ENCODE measurements around the gene NUDT7. TPM values are rescaled to one million over a fixed set of nuclear protein-coding genes. Genes with fewer than 3 reads are reported as not detected.

Gene NUDT7
- total RNA-seq, 4 donors from 2014 or later: 2.3 to 10.1 (median 6.3) TPM

DNA sequence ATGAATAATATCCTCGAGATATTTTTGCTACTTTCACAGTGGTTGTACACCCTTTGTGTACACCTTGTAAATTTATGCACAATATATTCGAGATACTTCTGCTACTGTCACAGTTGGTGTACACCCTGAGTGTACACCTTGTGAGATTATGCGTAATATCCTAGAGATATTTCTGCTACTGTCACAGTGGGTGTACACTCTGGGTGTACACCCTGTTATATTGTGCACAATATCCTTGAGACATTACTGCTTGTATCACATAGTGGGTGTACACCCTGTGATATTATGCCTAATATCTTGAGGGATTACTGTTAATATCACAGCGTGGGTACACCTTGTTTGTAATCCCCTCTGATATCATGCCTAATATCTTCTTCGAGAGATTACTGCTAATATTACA, 7.2 kb upstream of the NUDT7 start:
- no peak overlapping the region for H3K27ac ChIP-seq
- H3K4me3 ChIP-seq: no peak overlapping the region
- H3K27me3 ChIP-seq: no peaks in the 10 kb centered on the region
- WGBS, 2 donors: 77 to 79% methylated on average over 5 of the region's 5 CpGs
- H3K36me3 ChIP-seq: no peaks in the 10 kb centered on the region
- TF ChIP-seq, protein P1, sequence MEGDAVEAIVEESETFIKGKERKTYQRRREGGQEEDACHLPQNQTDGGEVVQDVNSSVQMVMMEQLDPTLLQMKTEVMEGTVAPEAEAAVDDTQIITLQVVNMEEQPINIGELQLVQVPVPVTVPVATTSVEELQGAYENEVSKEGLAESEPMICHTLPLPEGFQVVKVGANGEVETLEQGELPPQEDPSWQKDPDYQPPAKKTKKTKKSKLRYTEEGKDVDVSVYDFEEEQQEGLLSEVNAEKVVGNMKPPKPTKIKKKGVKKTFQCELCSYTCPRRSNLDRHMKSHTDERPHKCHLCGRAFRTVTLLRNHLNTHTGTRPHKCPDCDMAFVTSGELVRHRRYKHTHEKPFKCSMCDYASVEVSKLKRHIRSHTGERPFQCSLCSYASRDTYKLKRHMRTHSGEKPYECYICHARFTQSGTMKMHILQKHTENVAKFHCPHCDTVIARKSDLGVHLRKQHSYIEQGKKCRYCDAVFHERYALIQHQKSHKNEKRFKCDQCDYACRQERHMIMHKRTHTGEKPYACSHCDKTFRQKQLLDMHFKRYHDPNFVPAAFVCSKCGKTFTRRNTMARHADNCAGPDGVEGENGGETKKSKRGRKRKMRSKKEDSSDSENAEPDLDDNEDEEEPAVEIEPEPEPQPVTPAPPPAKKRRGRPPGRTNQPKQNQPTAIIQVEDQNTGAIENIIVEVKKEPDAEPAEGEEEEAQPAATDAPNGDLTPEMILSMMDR (IDR thresholded peaks at IDR 0.05): no peak
- no peak for TF ChIP-seq POLR2A (IDR thresholded peaks at IDR 0.05)
- no peaks in the 10 kb centered on the region for H3K4me1 ChIP-seq
- DNase-seq: no peak
- intact Hi-C loops (cut with DNase I): no loop called here
- no peaks in the 10 kb centered on the region for H3K9me3 ChIP-seq

DNA sequence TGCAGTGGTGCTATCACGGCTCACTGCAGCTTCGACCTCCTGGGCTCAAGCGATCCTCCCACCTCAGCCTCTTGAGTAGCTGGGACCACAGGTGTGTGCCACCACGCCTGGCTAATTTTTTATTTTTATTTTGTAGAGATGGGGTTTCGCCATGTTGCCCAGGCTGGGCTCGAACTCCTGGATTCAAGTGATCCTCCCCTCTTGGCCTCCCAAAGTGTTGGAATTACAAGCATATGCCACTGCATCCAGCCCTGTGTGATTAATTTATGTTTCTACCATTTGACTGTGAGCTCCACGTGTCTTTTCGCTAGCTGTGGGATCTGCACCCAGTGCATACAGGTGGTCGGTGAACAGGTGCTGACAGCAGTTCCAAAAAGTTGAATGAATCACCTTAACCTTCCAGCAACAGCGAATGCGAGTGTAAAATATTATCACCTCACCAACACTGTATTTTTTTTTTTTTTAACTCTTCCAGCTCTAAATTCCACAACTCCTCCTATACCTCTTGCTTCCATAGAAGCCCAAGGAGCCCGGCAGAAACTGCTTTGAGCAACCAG, 484 bp upstream of the NUDT7 start:
- DNase-seq: no peak
- Histone ChIP-seq H3K4me3 (peak overlapping the region; percentile 9 to 89 (median 81)), H3K36me3 (peaks cover 0 to 5% (median 0%) of the 10 kb centered on the region in 3 donors), H3K27me3 (no peaks in the 10 kb centered on the region), H3K27ac (peak overlapping the region in 3 of 4 donors; percentile 51 to 93 (median 55)), H3K9me3 (no peaks in the 10 kb centered on the region), H3K4me1 (peaks cover 0 to 18% (median 6%) of the 10 kb centered on the region in 3 donors)
- TF ChIP-seq POLR2A (IDR thresholded peaks at IDR 0.05): no peak
- TF ChIP-seq, protein P1 (IDR thresholded peaks at IDR 0.05): no peak
- intact Hi-C loops (cut with DNase I): no loop called here
- 34 to 44% methylated on average over 9 to 10 of the region's 12 CpGs for WGBS, 2 donors

DNA sequence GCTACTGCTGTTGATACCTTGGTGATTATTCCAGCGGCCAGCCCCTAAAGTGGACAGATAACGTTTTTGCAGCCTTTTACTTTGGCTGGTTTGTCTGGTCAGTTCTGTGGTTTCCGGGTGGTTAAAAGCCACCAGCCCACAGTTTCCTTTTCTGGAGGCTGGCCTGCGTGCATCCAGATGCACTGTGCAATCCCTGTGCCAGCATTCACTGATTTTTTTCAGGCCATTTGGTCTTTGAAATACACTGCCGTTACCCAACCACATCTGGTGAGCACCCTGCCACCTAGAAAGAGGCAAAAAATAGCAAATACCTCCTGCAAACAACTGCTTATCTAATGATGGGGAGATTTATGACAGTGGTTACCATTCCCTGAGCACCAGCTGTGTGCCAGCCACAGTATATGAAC, 797 bp downstream of the NUDT7 start:
- Histone ChIP-seq H3K27ac (peak overlapping the region; percentile 84 to 93 (median 88)), H3K36me3 (peaks cover 0 to 9% (median 0%) of the 10 kb centered on the region in 3 donors), H3K27me3 (no peaks in the 10 kb centered on the region), H3K4me3 (peak overlapping the region; percentile 65 to 89 (median 81)), H3K4me1 (peaks cover 0 to 18% (median 6%) of the 10 kb centered on the region in 3 donors), H3K9me3 (no peaks in the 10 kb centered on the region)
- no peak for TF ChIP-seq POLR2A (IDR thresholded peaks at IDR 0.05)
- TF ChIP-seq, protein P1 (IDR thresholded peaks at IDR 0.05): no peak
- WGBS, 2 donors: 0 to 1% methylated on average over 5 of the region's 5 CpGs
- intact Hi-C loops (cut with DNase I): no loop called here
- DNase-seq: no peak

DNA sequence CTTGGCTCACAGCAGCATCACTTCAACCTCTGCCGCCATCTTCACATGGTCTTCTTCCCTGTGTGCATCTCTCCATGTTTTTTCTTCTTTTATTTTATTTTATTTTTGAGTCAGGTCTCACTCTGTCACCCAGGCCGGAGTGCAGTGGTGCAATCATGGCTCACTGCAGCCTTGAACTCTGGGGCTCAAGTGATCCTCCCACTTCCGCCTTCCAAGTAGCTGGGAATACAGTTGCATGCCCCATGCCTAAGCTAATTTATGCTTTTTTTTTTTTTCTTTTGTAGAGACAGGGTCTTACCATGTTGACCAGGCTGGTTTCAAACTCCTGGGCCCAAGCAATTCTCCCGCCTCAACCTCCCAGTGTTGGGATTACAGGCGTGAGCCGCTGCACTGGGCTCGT, 1.9 kb downstream of the NUDT7 start:
- WGBS, 2 donors: 83 to 96% methylated on average over 7 of the region's 7 CpGs
- H3K27me3 ChIP-seq: no peaks in the 10 kb centered on the region
- DNase-seq: no peak
- H3K4me1 ChIP-seq: peaks cover 0 to 18% (median 6%) of the 10 kb centered on the region in 3 donors
- intact Hi-C loops (cut with DNase I): no loop called here
- H3K36me3 ChIP-seq: peaks cover 0 to 9% (median 0%) of the 10 kb centered on the region in 3 donors
- H3K27ac ChIP-seq: no peak overlapping the region
- H3K4me3 ChIP-seq: no peak overlapping the region
- TF ChIP-seq, protein P1 (IDR thresholded peaks at IDR 0.05): no peak
- TF ChIP-seq POLR2A (IDR thresholded peaks at IDR 0.05): no peak
- H3K9me3 ChIP-seq: no peaks in the 10 kb centered on the region

DNA sequence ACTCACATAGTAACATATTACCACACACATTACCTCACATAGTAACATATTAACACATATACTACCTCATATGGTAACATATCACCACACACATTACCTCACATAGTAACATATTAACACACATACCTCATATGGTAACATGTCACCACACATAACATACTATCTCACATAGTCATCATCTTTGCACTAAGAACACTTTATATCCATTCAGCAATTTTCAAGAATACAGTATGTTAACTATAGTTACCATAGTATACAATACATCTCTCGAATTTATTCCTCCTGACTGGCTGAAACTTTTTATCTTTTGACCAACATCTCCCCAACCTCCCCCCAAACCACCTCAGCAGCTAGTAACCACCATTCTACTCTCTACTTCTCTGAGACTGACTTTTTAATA, 7.6 kb downstream of the NUDT7 start:
- no peak for TF ChIP-seq POLR2A (IDR thresholded peaks at IDR 0.05)
- TF ChIP-seq, protein P1 (IDR thresholded peaks at IDR 0.05): no peak
- 0 to 22% methylated on average over 1 of the region's 1 CpG for WGBS, 2 donors
- Histone ChIP-seq H3K4me3 (no peak overlapping the region), H3K27ac (no peak overlapping the region), H3K4me1 (no peaks in the 10 kb centered on the region), H3K27me3 (no peaks in the 10 kb centered on the region), H3K9me3 (no peaks in the 10 kb centered on the region), H3K36me3 (peaks cover 0 to 9% (median 0%) of the 10 kb centered on the region in 3 donors)
- intact Hi-C loops (cut with DNase I): no loop called here
- DNase-seq: no peak

All from esophagus squamous epithelium (tissue), 5 donors.